Omental fat pad (tissue), 4 donors: ENCODE measurements around the gene FAM228B. TPM values are rescaled to one million over a fixed set of nuclear protein-coding genes. Genes with fewer than 3 reads are reported as not detected.

Experiments used
- ATAC-seq: fragments of 150-250 bp; one replicate; pipeline ENCODE4 v1.9.1; 2016; ENCODE audit warnings: mild to moderate bottlenecking, moderate library complexity; ENCODE audit not compliant: low FRiP score
- DNase-seq: peaks from one replicate; pipeline ENCODE4 v3.0.0-alpha.2; 2019; ENCODE audit warnings: low spot score
- total RNA-seq, 4 donors: library from RNA; depleted of rRNA; stranded (reverse); fragments of >200 nt; gene quantifications; one replicate each; pipeline ENCODE4 v1.1.0, GENCODE V29; 2016
- TF ChIP-seq, protein P1 (sequence below), 3 donors: fragments of 450-650 bp; IDR thresholded peaks; one replicate each; pipeline ENCODE4 v1.5.1; 2016 to 2017; ENCODE audit warnings: antibody characterized with exemption in 3 of 3, mild to moderate bottlenecking in 3 of 3, moderate library complexity in 2 of 3

Gene FAM228B
- total RNA-seq, 4 donors from 2014 or later, result 13.4 to 21.8 (median 17.0) TPM

DNA sequence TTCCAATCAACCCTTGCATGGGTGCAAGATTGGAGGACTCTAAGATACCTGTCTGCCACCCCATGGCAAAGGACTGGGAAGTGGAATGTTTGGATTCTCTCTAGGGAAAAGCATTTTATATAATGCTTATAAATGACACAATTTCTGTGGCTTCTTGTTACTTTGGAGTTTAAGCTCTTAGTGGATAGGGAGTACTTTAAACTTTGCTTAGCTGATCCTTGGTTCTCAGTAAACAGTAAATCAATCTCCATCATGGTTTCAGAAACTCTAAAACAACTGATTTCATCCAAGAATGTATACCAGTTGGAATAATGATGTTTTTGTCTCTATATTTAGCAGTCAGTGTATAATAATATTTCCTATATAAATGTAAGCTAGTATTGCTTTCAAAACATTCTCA, 37.5 kb downstream of the FAM228B start:
- TF ChIP-seq, protein P1, sequence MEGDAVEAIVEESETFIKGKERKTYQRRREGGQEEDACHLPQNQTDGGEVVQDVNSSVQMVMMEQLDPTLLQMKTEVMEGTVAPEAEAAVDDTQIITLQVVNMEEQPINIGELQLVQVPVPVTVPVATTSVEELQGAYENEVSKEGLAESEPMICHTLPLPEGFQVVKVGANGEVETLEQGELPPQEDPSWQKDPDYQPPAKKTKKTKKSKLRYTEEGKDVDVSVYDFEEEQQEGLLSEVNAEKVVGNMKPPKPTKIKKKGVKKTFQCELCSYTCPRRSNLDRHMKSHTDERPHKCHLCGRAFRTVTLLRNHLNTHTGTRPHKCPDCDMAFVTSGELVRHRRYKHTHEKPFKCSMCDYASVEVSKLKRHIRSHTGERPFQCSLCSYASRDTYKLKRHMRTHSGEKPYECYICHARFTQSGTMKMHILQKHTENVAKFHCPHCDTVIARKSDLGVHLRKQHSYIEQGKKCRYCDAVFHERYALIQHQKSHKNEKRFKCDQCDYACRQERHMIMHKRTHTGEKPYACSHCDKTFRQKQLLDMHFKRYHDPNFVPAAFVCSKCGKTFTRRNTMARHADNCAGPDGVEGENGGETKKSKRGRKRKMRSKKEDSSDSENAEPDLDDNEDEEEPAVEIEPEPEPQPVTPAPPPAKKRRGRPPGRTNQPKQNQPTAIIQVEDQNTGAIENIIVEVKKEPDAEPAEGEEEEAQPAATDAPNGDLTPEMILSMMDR (IDR thresholded peaks at IDR 0.05), result no peak
- ATAC-seq, result no peak
- no peak for DNase-seq

DNA sequence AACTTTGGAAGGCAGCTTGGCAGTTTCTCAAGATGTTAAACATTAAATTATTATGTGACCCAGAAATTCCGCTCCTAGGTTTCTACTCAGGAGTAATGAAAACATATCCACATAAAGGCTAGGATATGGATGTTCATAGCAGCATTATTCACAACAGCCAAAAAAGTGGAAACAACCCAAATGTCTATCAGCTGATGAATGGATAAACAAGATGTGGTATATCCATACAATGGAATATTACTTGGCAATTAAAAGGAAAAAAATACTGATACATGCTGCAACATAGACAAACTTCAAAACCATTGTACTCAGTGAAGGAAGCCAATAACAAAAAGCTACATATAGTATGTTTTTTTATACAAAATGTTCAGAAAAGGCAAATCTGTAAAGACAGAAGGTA, 39.2 kb downstream of the FAM228B start:
- TF ChIP-seq, protein P1 (IDR thresholded peaks at IDR 0.05), result no peak
- DNase-seq (no peak), ATAC-seq (no peak)

DNA sequence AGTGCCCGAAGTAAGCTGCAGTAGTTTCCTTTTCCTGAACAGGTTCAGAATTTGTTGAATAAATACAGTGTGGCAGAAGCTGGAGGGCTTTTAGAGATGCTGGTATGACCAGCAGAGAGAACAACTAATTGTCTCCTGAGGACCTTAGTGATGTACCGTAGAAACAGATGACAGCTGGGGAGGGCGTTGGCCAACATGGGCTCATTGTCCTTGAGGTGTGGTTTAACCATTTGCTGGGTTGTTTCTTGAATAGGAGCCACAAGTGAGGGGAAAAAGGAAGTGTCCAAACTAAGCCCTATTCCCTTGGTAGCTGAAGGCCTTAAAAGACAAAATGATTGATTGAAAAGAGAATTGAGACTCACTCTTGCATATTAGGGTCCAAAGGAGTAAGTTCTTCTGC, 39.9 kb downstream of the FAM228B start:
- DNase-seq (no peak), ATAC-seq (no peak)
- TF ChIP-seq, protein P1 (IDR thresholded peaks at IDR 0.05), result no peak

DNA sequence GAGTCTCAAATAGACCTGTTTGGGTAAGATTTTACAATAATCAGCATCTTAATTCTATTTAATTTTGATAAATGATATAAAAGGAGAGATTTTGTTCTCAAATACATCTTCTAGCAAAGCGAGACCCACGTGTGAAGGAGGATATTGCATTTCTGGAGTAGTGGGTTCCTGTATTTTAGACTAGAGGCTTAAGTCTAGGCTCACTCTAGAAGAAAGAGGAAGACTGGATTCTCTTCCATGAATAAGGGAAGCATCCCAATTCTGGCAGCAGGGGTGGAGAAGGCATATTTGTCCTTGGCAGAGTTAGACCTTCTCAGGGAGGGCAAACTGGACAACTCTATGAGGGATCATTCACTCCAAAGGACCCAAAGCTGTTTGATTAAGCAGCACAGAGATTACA, 40.3 kb downstream of the FAM228B start:
- TF ChIP-seq, protein P1 (IDR thresholded peaks at IDR 0.05), result no peak
- ATAC-seq, result no peak
- no peak for DNase-seq

DNA sequence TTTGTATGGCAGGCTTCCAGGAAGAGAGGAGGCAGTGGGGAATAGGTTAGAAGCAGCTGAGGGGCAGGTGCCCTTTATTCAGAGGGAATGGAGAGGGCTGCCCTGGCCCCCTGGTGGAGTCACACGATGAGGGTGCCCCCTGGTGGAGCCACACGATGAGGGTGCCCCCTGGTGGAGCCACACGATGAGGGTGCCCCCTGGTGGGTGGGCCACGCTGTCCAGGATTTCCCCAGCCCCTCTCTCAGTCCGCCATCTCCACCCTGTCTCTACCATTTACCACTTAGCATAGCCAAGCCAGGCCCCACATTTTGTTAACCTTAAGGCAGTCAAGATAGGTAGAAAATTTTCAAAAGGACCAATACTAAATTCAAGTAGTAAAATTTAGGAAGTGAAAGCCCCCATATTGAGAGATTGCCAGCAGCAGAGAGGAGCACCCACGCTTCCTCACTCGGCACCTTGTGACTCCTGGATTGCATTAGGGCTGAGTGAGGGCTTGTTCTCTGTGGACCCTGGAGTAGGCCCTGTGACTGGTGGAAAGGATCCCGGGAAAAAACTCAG, 41.2 kb downstream of the FAM228B start:
- TF ChIP-seq, protein P1 (IDR thresholded peaks at IDR 0.05), result peak in 1 of 3 donors; percentile 58
- ATAC-seq (no peak), DNase-seq (no peak)

DNA sequence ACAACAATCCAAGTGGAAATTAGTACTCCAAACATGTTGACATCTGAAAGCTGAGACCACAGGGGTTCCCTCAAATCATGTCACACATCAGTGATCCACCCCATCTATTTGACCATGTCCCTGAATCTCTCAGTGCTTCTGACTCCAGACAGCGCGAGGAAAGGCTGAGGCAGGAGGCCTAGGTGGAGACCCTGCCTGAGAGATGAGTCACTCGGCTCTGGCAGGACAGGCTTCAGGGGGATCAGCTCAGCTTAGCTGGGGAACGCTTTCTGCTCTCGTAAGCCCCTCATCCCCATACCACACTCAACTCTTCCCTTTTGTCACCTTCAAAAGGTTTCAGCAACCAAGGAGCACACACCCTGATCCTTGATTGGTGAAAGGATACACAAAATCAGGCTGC, 45.8 kb downstream of the FAM228B start:
- DNase-seq (no peak), ATAC-seq (no peak)
- TF ChIP-seq, protein P1 (IDR thresholded peaks at IDR 0.05), result no peak

DNA sequence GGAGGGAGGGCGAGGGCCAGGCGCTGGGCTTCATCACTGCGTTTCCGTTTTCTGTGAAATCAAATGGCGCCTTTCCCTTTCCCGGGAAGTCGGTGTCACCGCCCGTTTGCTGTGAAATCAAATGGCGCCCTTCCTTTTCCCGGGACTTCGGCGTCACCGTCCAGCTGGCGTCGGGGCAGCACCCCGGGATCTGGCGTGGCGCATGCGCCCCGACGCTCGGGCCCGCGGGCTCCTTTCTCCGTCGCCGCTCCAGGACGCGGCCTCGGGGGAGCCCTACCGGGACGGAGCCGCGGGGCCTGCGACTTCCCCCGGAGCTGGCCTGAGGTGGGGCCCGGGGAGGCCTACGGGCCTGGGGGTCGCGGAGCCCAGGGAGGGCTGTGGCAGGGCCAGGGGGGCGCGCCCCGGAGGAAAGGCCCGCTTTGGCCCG, 51.6 kb downstream of the FAM228B start, which contains the start of gene FAM228A:
Gene FAM228A (plus strand): TSS at position 203 of the 427 bp plus-strand sequence. CDS start 428 bp downstream, outside the sequence.
- DNase-seq (no peak), ATAC-seq (no peak)
- TF ChIP-seq, protein P1 (IDR thresholded peaks at IDR 0.05), result no peak
